HG03520 (cell line): Measurements from ENCODE around the gene KIF6.
A peak's percentile ranks its signal among the peaks of the same experiment; 100 is the strongest.

ENCODE experiments used
- ATAC-seq: cut with Tn5 transposase; IDR thresholded peaks from one replicate; pipeline ENCODE4 v1.9.1; 2021; ENCODE audit warnings: mild to moderate bottlenecking, moderate library complexity; ENCODE audit not compliant: unreplicated experiment

Gene KIF6

DNA sequence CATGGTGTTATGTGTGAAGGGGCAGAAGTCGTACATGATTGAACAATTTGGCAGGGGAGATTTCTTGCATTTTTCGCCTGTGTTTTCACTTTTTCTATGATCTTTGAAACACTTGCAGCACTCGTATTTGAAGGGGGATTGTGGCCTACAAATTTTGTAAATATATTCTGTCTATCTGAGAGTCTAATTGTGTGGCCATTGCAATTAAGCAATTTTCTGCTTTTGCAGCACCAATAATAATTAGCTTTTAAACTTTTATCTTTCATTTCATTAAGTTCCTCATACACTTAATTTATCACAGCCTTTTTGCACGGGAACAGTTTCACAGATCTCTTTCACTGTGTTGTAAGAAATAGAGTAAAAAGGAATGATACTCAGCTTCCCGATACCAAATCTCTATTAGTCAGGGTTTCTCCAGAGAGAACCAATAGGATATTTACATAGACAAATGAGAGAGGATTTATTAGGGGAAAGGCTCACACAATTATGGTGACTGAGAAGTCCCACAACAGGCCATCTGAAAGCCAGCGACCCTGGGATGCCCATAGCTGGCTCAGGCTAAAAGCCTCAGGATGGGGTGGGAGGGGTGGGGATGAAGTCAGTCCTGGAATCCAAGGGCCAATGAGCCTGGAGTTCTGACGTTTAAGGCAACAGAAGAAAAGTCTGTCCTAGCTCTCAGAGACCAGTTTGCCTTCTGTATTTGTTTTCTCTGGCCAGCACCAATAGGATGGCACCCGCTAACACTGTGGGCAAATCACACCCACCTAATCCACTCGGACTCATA lies 58.3 kb downstream of the KIF6 start:
- ATAC-seq: no peak

GRCh38 chr6:39665861-39666260 lies 59.3 kb downstream of the KIF6 start:
- ATAC-seq: no peak

DNA sequence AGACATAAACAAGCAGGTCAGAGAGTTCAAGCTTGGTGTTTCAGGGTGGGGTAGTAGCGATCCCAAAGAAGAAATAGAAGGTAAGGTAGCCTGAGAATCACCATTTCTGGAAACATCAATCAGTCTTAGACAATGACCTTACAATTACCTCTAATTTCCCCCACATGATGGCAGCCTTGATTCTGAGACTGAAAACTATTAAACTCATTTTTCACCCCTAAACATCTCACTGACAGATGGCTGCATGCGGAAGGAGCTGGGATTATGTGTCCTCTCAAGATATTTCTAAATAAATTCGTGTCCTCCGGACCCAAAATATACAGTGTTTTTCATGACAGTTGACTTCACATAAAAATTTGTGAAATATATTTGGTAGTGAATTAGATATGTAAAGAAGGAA lies 61.0 kb downstream of the KIF6 start:
- ATAC-seq: no peak

- ATAC-seq: no peak
These were observed 67.7 kb downstream of the KIF6 start for GRCh38 chr6:39657355-39658135.

GRCh38 chr6:39654121-39654520 lies 71.1 kb downstream of the KIF6 start:
- ATAC-seq: no peak

DNA sequence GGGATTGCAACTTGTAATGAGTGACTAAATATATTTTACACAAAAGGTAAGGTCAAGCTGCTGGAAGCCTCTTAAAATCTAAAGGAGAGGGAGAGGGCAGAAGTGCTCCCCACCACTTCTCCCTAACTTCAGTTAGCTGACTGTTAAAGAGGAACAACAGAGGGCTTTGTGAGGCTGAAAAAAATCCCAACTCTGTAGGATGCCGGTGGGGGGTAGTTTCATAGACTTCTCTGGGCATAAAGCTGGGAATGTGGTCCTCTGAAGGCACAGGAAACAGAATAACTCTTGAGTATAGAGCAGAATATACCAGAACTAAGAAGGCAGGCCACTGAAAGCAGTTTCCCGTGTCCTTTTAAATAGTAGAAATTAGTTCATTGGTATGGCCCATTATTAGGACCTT lies 71.6 kb downstream of the KIF6 start:
- no peak for ATAC-seq

- ATAC-seq: no peak
These were observed 75.2 kb downstream of the KIF6 start for GRCh38 chr6:39649996-39650395.

- ATAC-seq: no peak
These were observed 78.3 kb downstream of the KIF6 start for GRCh38 chr6:39646751-39647420.

DNA sequence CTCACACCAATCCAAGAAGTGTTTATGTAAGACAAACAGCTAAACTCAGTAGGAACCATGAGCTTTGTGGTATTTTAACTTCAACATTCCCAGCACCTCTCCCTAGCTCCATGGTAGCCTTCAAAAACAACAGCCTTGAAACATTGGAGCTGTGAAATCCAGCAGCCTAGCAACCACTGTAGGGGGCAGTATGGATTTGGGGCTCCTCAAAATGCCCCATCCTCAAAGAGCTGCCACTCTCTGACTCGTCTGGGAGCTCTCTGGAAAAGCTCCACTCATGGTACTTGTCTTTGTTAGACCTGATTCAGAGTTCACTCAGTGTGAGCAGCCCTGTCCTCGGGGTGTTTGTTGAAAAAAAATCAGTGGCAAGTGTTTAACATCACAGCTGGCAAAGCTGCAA lies 82.9 kb downstream of the KIF6 start:
- ATAC-seq: no peak

- no peak for ATAC-seq
These were observed 86.9 kb downstream of the KIF6 start for GRCh38 chr6:39638126-39638822.

DNA sequence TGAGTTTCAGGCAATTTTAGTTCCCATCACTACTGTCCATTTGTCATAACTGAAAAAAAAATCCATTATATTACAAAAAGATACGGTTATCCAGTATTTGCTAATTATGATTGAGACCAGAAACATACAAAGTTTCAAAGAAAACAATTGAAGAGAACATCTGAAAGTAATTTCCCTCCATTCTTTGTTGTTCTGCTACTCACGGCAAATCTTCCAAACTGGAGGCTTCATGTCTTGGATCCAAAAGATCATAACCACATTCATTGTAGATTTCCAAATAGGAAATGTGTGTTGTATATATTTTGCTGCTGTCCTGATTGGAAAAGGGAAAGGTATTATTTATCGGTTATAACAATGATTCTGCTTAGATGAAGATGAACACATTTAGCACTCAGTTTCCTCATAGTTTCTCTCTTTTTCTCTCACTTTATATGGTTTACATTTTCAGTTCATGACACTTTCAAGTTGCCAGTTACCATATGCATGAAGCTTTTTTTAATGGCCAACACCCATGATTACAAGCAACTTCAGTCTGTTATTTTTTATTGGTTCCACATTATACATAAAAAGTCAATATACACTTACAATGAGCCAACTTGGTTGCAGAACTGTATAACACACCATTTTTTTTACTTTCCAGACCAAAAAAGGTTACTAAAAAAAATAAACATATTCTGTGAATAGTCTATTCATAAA lies 90.4 kb downstream of the KIF6 start:
- ATAC-seq: no peak

GRCh38 chr6:39625209-39625608 lies 100.0 kb downstream of the KIF6 start:
- no peak for ATAC-seq

- ATAC-seq: no peak
These were observed 101.5 kb downstream of the KIF6 start for GRCh38 chr6:39623750-39624149.

- ATAC-seq: no peak
These were observed 107.7 kb downstream of the KIF6 start for GRCh38 chr6:39617520-39617919.

DNA sequence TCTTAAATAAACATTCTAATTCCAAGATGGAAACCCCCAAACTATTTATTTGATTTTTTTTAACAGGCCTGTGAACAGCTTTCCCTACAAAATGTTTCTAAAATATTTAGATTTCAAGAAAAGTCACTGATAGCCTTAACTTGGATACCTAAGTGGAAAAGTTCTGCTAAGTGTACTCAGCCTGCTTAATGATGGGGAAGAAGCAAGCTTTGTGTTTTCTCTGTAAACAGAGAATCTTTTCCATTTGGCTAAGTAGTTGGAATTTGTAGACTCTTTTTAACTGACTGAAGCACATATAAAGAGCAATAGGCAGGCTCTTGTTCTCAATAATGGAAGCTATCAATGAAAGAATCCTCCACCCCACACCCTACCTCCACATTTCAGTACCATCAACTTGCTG lies 108.2 kb downstream of the KIF6 start:
- no peak for ATAC-seq

GRCh38 chr6:39615622-39616021 lies 109.6 kb downstream of the KIF6 start:
- no peak for ATAC-seq

GRCh38 chr6:39614393-39614950 lies 110.7 kb downstream of the KIF6 start:
- no peak for ATAC-seq

DNA sequence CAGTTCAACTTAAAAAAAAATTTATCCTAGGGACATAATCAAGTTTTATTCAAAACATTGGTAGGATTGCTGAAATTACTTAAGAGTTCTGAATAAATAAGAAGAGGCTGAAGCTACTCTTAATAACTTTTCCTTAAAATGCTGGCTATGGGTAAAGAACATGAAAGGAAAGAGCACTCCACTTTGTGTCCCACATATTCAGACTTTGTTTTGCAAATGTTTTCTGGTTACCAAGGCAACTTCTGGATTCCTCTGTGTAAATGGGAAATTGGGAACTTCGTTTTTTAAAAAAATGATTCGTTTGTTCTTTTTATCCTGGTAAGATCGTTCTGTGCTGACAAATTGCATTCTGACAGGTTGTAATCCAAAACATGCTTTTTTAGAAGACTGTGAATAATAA lies 115.0 kb downstream of the KIF6 start:
- ATAC-seq: no peak

GRCh38 chr6:39608652-39609345 lies 116.4 kb downstream of the KIF6 start:
- peak; percentile 60 for ATAC-seq
